Peyer's patch (tissue), 4 donors: ENCODE results near the gene MACROD2. TPM values are rescaled to one million over a fixed set of nuclear protein-coding genes. Genes with fewer than 3 reads are reported as not detected.
"Not testable (repeated sequence)": the region's sequence is repeated elsewhere in the genome, so short reads cannot be mapped to it uniquely, and the experiment has no call there.

Experiments used
- DNase-seq, 3 donors: peaks; one replicate each; pipeline ENCODE4 v3.0.0-alpha.2; 2017 to 2019
- H3K27ac ChIP-seq, 4 donors: fragments of 200-600 bp; sonication (generic); one replicate each; pipeline ENCODE4 v1.5.1; 2016 to 2019
- H3K27me3 ChIP-seq, 2 donors: fragments of 200-600 bp; sonication (generic); one replicate each; pipeline ENCODE4 v1.5.1; 2019
- H3K36me3 ChIP-seq, 3 donors: fragments of 200-600 bp; sonication (generic); one replicate each; pipeline ENCODE4 v1.5.1; 2016 to 2019
- H3K4me1 ChIP-seq, 4 donors: fragments of 200-600 bp; sonication (generic); one replicate each; pipeline ENCODE4 v1.5.1; 2016 to 2019
- H3K4me3 ChIP-seq, 4 donors: fragments of 200-600 bp; sonication (generic); 1 replicate in 3 of 4; 2 replicates in 1 of 4; pipeline ENCODE4 v1.5.1; 2016 to 2019; ENCODE audit warnings: mild to moderate bottlenecking in 1 of 4
- H3K9me3 ChIP-seq, 4 donors: fragments of 200-600 bp; sonication (generic); one replicate each; pipeline ENCODE4 v1.5.1; 2016 to 2019; ENCODE audit warnings: mild to moderate bottlenecking in 1 of 4
- POLR2A ChIP-seq, 2 donors: fragments of 450-650 bp; IDR thresholded peaks; one replicate each; pipeline ENCODE4 v1.5.1; 2017; ENCODE audit warnings: antibody characterized with exemption in 2 of 2, mild to moderate bottlenecking in 2 of 2, moderate library complexity in 2 of 2
- total RNA-seq, 4 donors: library from RNA; depleted of rRNA; stranded (reverse); fragments of >200 nt; gene quantifications; one replicate each; pipeline ENCODE4 v1.1.0, GENCODE V29; 2016
- TF ChIP-seq, protein P1 (sequence below), 6 experiments: fragments of 450-650 bp in 4 of 6; fragments of 200-600 bp in 2 of 6; sonication (generic) in 1 of 6; IDR thresholded peaks; one replicate each; pipeline ENCODE4 v1.5.1; 2017 to 2019; ENCODE audit warnings: antibody characterized with exemption in 6 of 6, mild to moderate bottlenecking in 3 of 6, moderate library complexity in 1 of 6

MACROD2 gene
- total RNA-seq, 4 donors from 2014 or later, result 2.5 to 10.7 (median 6.5) TPM

DNA sequence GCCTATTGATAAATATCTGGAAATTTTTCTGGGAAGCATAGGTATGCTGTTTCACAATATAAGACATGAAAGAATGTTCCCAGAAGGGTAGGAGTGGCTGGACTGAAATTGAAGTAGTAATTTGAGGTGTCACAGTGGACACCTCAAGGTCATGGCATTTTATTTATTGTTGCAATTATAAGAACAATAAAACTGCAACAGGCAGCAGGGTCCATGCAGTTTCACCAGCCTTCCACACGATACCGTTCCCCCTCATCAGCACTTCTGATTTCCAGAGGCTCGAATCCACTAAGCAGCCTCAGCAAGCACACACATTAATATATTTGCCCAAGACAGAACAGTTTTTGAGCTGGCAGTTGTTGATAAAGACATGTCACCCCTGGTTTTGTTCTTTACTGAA is 1540.5 kb downstream of the MACROD2 start:
- Histone ChIP-seq H3K36me3 (no peaks in the 10 kb centered on the region), H3K4me1 (no peaks in the 10 kb centered on the region), H3K9me3 (no peaks in the 10 kb centered on the region), H3K27me3 (no peaks in the 10 kb centered on the region), H3K27ac (no peak overlapping the region), H3K4me3 (no peak overlapping the region)
- DNase-seq, result no peak
- TF ChIP-seq, protein P1, sequence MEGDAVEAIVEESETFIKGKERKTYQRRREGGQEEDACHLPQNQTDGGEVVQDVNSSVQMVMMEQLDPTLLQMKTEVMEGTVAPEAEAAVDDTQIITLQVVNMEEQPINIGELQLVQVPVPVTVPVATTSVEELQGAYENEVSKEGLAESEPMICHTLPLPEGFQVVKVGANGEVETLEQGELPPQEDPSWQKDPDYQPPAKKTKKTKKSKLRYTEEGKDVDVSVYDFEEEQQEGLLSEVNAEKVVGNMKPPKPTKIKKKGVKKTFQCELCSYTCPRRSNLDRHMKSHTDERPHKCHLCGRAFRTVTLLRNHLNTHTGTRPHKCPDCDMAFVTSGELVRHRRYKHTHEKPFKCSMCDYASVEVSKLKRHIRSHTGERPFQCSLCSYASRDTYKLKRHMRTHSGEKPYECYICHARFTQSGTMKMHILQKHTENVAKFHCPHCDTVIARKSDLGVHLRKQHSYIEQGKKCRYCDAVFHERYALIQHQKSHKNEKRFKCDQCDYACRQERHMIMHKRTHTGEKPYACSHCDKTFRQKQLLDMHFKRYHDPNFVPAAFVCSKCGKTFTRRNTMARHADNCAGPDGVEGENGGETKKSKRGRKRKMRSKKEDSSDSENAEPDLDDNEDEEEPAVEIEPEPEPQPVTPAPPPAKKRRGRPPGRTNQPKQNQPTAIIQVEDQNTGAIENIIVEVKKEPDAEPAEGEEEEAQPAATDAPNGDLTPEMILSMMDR (IDR thresholded peaks at IDR 0.05), result no peak

DNA sequence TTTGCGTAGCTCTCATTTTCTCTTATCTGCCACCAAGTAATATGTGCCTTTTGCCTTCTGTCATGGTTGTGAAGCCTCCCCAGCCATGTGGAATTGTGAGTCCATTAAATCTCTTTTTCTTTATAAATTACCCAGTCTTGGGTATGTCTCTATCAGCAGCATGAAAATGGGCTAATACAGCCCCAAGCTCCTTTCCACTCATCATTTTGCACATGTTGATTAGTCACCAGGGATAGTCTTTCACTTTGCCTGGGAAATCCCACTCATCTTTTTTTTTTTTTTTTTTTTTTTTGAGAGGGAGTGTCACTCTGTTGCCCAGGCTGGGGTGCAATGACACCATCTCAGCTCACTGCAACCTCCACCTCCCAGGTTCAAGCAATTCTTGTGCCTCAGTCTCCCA is 1541.9 kb downstream of the MACROD2 start:
- H3K27ac ChIP-seq, H3K36me3 ChIP-seq, H3K9me3 ChIP-seq, H3K4me1 ChIP-seq, DNase-seq, H3K4me3 ChIP-seq, H3K27me3 ChIP-seq: not testable (repeated sequence)

DNA sequence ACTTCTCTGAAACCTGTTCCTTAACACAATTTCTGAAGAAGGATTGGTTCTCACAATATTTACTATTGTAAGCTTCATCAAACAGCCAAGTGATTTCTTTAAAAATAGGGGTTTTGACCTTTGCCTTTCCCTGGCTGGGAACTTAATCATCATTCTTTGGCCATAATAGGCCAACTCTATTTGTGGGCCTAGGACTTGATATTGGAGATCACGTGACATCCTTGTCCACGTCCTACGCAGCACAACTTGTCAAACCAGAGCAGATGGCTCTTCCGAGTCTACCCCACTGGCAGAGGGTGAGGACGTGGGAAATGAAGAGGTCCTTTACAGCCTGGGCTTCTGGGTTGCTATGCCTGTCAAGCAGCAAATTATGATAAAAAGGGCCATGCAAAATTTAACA is 1547.3 kb downstream of the MACROD2 start:
- no peak for TF ChIP-seq POLR2A (IDR thresholded peaks at IDR 0.05)
- TF ChIP-seq, protein P1 (IDR thresholded peaks at IDR 0.05), result no peak
- Histone ChIP-seq H3K9me3 (no peaks in the 10 kb centered on the region), H3K27ac (no peak overlapping the region), H3K36me3 (no peaks in the 10 kb centered on the region), H3K4me1 (no peaks in the 10 kb centered on the region), H3K27me3 (no peaks in the 10 kb centered on the region), H3K4me3 (no peak overlapping the region)
- DNase-seq, result no peak

DNA sequence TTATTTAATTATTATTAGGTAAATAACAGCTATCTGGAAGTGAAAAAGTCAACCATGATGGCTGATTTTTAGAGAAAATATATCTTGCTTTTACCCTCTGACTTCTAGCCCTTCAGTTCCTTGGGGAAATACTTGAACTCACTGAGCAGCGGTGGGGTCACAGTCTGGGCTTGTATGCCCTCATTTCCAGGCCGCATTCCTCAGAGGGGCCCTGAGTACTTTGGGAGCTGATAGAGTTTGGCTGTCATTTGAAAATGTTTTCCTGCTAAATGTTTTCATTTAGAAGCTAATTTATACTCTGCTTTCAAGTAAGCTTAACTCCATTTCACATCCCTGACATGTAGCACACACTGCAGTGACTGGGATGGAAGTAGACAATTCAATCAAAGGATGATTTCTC is 1549.4 kb downstream of the MACROD2 start:
- Histone ChIP-seq H3K9me3 (no peaks in the 10 kb centered on the region), H3K27me3 (no peaks in the 10 kb centered on the region), H3K4me3 (no peak overlapping the region), H3K4me1 (no peaks in the 10 kb centered on the region), H3K27ac (no peak overlapping the region), H3K36me3 (no peaks in the 10 kb centered on the region)
- DNase-seq, result no peak
- TF ChIP-seq POLR2A (IDR thresholded peaks at IDR 0.05), result no peak
- TF ChIP-seq, protein P1 (IDR thresholded peaks at IDR 0.05), result no peak

DNA sequence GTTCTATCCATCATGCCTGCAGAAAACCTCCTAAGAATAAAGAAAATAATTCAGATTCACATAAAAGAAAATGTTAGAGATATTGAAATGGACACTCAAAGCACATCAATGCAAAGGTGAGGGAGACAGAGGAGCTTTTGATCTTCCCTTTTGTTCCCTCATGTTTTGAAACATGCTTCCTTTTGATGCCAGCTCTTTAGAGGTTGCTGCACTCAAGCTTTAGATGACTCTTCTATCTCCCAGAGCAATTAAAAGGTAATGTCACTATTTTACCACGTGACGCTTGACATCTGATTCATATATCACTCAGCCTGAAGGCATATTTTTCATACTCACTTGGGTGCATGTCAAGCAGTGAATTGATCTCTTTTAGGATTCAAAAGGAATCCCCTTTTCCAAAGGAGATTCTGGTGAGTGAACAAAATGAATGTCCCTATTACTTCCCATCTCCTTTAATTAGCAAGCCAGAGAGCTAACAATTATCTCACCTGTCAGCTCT is 1551.3 kb downstream of the MACROD2 start:
- Histone ChIP-seq H3K9me3 (no peaks in the 10 kb centered on the region), H3K36me3 (no peaks in the 10 kb centered on the region), H3K27ac (no peak overlapping the region), H3K4me3 (no peak overlapping the region), H3K4me1 (no peaks in the 10 kb centered on the region), H3K27me3 (no peaks in the 10 kb centered on the region)
- DNase-seq, result no peak
- TF ChIP-seq, protein P1 (IDR thresholded peaks at IDR 0.05), result no peak
- TF ChIP-seq POLR2A (IDR thresholded peaks at IDR 0.05), result no peak

DNA sequence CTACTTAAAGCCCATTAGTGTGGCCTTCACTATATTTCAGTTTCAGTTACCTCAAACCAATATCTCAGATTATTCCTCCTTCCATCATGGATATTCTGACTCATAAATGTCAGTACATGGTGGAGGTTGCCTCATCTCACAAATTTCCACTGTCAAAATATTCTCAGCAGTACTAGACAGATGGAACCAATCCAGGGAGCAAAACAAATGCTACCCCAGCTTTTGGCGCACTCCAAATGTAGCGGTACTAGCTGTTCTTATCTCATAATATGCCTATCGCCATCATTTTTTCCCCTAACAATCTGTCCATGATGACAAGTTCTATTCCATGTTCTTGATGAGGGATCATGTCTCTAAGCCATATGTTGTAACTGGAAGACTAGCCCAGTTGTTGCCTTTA is 1551.8 kb downstream of the MACROD2 start:
- no peak for DNase-seq
- no peaks in the 10 kb centered on the region for H3K27me3 ChIP-seq
- no peaks in the 10 kb centered on the region for H3K4me1 ChIP-seq
- H3K27ac ChIP-seq, result no peak overlapping the region
- H3K36me3 ChIP-seq, result no peaks in the 10 kb centered on the region
- TF ChIP-seq, protein P1 (IDR thresholded peaks at IDR 0.05), result no peak
- TF ChIP-seq POLR2A (IDR thresholded peaks at IDR 0.05), result no peak
- no peaks in the 10 kb centered on the region for H3K9me3 ChIP-seq
- no peak overlapping the region for H3K4me3 ChIP-seq
